ENCODE data around the gene FCRLB. TPM values are rescaled to one million over a fixed set of nuclear protein-coding genes. Genes with fewer than 3 reads are reported as not detected.
"Not testable (repeated sequence)": the region's sequence is repeated elsewhere in the genome, so short reads cannot be mapped to it uniquely, and the experiment has no call there.

The FCRLB gene, protein sequence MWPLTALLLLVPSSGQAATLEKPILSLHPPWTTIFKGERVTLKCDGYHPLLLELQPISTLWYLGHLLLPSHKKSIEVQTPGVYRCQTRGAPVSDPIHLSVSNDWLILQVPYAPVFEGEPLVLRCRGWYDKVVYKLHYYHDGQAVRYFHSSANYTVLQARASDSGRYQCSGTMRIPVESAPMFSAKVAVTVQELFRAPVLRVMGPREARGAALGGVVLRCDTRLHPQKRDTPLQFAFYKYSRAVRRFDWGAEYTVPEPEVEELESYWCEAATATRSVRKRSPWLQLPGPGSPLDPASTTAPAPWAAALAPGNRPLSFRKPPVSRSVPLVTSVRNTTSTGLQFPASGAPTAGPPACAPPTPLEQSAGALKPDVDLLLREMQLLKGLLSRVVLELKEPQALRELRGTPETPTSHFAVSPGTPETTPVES
- total RNA-seq = 0.20 and 0.44 TPM in 2 replicates

DNA sequence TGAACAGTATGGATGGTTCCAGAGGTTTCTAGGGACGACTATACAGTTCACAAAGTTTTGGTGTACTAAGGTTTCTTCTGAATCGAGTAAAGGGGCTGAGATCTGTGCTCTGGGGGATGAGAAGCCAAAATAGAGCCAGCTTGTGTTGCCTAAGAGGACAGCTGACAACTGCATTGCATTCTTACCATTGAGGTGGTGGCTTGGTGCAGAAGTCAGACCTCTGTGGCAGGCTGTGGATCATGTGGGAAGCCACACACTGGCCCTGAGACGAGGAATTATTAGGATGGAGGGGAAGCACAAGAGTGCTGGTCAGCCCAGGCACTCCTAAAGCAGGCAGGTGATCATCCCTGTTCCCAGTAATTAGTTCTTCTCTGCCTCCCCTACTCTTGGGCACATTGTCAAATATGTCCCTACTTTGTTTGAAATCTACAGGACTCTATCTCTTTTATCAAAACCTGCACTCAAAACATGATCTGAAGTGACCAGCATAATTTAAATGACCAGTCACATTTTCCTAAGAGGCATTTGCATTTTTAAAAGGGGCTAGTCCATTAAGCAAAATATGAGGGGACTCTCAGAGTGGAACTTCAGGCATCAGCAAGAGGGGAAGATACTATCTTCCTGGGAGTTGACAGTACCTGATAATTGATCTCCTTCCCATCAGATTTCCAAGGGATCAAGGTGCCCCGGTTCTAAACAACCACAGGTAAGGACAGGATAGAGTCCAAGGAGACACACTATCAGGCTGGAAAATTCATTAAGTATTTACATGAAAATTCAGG is at the start of gene FCRLB:
TSS of gene FCRLB (plus strand) at position 589 of the 782 bp plus-strand sequence. CDS start 1,129 bp downstream, outside the sequence.
- DNase-seq (ENCODE audit: low read depth in 2 of 2) = no peak

DNA sequence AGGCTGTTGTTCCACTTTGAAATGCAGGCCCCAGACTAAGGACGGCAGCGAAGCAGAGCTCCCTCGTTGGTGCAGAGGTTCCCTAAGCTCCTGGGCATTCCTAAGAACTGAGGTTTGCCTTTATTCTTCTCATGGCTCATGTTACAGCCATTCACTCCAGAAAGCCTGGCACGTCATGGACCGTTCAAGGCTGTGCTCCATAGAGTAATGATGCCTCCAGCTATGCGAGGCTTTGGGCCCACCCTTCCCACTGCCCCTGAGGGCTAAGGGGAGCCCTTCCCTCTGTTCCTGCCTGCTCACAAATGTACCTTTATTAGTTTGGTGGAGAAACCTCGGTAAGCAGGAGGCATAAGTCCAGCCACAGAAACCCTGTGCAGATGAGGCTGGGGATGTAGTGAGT is 47.9 kb upstream of the FCRLB start:
- not testable (repeated sequence) for DNase-seq (ENCODE audit: low read depth in 2 of 2)

DNA sequence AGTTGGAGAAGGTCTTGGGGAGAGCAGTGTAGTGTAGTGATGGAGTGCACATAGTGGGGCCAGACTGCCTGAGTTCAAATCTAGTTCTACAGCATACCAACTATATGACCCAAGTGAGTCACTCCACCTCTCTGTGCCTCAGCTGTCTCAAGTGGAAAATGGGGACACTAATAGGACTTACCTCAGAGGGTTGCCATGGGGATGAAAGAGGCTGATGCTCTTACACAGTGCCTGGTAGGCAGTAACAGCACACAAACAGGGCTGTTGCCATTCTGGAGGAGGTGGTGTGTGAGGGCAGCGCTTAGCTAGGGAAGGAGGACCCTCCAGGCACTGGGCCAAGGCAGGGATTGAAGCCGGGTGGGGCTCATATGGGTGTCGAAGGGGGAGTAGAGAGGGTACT is 46.9 kb upstream of the FCRLB start:
- not testable (repeated sequence) for DNase-seq (ENCODE audit: low read depth in 2 of 2)

DNA sequence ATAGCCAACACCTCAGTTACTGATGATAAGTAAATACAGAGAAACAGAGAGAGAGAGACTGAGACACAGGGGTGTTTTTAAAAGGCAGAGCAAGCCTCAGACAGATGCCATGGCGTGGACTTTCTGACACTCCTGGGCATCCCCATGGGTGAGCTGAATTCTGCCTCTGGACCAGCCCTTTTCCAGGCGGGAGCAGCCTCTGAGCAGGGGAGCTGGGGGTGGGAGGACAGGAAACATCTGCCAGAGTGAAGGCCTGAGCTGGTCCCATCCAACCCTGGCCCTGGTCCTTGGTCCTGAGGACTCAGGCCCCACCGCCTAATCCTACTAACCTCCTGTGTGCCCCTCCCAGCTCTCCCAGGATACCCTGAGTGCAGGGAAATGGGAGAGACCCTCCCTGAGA is 46.4 kb upstream of the FCRLB start:
- peak in 1 of 2 donors; percentile 1 for DNase-seq (ENCODE audit: low read depth in 2 of 2)

DNA sequence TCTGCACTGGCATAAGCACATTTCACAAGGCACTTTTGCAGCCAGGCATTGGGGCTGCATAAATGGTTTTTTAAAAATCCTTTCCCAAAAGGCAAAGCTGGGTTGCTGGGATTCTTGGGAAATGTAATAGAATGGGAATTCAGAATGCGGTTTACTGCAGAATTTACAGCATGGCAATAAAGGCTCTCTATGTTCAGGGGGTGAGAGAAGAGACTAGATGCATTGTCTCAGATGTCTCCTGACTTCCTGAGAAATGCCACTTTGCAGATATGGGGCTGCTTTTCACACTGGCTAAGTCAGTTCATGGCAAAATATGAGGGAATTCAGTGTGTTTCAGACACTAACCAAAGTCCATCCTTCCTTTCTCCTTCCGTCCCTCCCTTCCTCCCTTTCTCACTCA is 44.9 kb upstream of the FCRLB start:
- DNase-seq (ENCODE audit: low read depth in 2 of 2) = no peak

DNA sequence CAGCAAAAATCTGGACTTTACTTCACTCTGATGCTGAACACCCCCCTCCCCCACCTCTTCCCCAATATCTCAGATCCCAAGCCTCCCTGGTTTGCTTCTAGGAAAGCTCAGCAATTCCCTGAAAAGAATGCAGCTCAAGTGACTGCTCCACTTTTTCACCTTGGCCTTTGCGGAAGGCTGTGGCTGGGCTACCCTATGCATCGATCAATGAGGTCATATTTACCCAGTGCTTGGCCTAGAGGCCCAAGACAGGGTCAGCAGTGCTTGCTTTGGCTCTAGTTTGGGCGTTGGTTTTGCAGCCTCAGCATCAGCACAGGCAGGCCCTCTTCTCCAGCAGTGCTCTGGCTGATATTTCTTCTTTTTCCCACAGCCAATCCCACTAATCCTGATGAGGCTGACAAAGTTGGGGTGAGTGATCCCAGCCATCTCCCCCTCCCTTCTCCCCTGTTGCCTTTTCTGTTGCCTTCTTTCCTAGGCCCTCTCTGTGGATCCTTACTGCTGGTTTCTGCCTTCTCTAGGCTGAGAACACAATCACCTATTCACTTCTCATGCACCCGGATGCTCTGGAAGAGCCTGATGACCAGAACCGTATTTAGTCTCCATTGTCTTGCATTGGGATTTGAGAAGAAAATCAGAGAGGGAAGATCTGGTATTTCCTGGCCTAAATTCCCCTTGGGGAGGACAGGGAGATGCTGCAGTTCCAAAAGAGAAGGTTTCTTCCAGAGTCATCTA is 44.2 kb upstream of the FCRLB start:
- DNase-seq (ENCODE audit: low read depth in 2 of 2) = no peak

DNA sequence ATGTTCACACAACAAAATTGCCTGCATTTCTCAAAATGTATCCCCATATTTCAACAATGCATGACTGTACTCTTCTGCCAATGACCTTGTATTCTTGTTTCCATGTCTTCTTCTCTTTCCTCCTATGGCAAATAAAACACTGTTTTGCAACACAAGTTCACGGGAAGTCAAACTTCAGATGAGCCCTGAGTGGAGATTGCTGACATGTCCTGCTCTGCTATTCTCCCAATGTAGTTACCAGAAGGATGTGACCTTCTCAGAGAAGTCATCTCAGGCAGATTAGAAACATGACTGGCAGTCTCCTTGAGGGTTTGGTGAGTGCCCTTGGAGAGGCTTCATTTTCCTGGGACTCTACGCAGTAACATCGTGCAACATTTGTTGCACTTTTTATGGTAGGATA is 42.8 kb upstream of the FCRLB start:
- no peak for DNase-seq (ENCODE audit: low read depth in 2 of 2)

DNA sequence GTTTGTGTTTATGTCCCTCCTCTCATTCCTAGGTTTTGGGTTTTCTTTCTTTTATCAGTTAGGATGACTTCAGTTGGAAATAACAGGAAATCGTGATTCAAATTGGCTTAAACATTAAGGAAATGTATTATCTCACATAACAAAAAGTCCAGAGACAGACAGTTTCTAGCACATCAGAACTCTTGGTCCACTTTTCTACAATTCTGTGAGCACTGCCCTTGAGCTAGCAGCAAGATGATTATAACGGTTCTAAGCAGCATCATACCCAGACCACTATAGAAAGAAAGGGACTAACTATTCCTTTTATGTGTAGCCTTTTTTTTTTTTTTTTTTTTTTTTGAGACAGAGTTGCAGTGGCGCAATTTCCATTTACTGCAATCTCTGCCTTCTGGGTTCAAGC is 39.5 kb upstream of the FCRLB start:
- no peak for DNase-seq (ENCODE audit: low read depth in 2 of 2)

DNA sequence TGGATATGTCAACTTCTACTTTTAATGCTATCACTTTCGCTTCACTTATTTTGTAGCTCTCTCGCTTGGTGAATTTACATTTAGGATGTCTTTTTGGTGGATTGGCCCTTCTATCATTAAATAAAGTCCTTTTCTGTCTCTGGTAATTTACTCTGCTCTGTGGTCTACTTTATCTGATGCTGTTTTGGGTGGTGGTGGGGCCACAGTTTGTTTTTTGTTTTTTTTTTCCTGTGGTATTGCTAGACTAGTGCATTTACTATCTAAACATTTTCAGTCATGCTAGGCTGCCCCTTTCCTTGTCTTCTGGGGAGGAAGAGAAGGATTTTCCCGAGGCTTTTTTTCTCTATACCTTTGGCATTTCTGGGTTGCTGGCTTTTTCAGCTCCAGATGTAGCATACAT is 32.4 kb upstream of the FCRLB start:
- no peak for DNase-seq (ENCODE audit: low read depth in 2 of 2)

DNA sequence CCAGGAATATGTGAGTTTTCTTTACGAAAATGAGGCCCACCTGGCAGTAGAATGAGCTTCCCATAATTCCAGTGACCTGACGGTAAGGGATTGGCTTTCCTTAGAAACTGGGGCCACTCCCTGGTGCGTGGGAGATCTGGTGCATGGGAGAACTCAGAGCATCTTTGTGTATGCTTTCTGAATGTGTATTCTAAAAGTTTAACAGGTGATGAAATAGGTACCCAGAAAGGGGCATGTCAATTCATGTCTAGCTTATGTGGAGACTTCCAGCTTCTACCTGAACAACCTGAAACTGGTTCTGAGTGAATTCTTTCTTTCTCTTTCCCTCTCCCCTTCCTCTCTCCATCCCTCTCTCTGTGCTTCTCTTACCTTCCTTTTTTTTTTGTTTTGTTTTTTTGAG is 29.5 kb upstream of the FCRLB start:
- no peak for DNase-seq (ENCODE audit: low read depth in 2 of 2)

DNA sequence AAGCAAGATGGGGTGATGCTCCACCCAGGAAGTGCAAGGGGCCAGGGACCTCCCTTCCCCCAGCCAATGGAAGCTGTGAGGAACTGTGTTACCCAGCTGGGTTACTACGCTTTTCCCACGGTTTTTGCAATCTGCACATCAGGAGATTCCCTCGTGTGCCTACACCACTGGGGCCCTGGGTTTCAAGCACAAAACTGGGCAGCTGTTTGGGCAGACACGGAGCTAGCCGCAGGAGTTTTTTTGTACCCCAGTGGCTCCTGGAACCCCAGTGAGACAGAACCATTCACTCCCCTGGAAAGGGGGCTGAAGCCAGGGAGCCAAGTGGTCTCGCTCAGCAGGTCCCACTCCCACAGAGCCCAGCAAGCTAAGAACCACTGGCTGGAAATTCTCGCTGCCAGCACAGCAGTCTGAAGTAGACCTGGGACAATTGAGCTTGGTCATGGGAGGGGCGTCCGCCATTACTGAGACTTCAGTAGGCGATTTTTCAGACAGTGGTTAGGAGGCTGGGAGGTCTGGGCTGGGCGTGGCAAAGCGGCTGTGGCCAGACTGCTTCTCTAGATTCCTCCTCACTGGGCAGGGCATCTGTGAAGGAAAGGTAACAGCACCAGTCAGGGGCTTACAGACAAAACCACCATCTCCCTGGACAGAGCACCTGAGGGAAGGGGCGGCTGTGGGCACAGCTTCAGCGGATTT is 28.2 kb upstream of the FCRLB start:
- not testable (repeated sequence) for DNase-seq (ENCODE audit: low read depth in 2 of 2)

DNA sequence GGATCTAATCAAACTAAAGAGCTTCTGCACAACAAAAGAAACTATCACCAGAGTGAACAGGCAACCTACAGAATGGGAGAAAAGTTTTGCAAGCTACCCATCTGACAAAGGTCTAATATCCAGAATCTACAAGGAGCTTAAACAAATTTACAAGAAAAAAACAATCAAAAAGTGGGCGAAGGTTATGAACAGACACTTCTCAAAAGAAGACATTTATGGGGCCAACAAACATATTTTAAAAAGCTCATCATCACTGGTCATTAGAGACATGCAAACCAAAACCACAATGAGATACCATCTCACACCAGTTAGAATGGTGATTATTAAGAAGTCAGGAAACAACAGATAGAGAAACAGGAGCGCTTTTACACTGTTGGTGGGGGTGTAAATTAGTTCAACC is 23.0 kb upstream of the FCRLB start:
- not testable (repeated sequence) for DNase-seq (ENCODE audit: low read depth in 2 of 2)

DNA sequence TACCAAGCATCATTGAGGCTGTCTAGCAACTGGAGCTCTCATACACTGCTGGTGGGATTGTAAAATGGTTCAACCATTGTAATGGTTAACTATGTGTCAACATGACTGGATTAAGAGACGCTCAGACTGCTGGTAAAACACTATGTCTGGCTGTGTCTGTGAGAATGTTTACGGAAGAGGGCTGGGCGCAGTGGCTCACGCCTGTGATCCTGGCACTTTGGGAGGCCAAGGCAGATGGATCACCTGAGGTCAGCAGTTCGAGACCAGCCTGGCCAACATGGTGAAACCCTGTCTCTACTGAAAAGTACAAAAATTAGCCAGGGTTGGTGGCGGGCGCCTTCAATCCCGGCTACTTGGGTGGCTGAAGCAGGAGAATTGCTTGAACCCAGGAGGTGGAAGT is 19.1 kb upstream of the FCRLB start:
- DNase-seq (ENCODE audit: low read depth in 2 of 2) = no peak

DNA sequence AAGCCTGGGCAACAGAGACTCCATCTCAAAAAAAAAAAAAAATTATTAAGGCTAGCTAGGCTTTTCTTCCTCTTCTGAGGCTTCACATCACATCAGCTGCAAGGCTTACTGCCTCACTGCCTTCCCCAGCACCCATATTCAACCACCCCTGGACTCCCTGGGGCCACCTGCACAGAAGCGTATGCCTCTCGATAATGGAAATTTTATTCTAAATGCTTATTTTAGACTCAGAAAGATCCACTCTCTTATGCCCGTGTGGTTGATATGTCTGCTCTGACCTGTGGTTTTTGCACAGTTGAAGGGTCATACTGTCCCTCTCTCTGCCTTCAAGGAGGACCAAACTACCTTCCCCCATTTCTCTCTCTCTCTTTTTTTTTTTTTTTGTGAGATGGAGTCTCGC is 15.8 kb upstream of the FCRLB start:
- DNase-seq (ENCODE audit: low read depth in 2 of 2) = no peak

DNA sequence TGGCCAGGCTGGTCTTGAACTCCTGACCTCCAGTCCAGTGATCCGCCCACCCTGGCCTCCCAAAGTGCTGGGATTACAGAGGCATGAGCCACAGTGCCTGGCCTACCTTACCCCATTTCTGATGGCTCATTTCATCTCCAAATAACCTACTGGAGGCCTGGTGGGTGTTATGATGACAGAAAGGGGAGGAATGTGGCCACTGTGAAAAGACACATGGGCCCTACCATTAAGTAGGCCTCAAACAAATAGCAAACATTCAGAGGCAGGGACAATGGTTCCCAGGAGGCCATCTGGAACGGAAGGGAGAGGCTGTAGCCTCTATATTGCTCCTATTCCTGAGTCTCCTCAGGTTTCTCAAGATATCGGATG is 15.2 kb upstream of the FCRLB start:
- no peak for DNase-seq (ENCODE audit: low read depth in 2 of 2)

DNA sequence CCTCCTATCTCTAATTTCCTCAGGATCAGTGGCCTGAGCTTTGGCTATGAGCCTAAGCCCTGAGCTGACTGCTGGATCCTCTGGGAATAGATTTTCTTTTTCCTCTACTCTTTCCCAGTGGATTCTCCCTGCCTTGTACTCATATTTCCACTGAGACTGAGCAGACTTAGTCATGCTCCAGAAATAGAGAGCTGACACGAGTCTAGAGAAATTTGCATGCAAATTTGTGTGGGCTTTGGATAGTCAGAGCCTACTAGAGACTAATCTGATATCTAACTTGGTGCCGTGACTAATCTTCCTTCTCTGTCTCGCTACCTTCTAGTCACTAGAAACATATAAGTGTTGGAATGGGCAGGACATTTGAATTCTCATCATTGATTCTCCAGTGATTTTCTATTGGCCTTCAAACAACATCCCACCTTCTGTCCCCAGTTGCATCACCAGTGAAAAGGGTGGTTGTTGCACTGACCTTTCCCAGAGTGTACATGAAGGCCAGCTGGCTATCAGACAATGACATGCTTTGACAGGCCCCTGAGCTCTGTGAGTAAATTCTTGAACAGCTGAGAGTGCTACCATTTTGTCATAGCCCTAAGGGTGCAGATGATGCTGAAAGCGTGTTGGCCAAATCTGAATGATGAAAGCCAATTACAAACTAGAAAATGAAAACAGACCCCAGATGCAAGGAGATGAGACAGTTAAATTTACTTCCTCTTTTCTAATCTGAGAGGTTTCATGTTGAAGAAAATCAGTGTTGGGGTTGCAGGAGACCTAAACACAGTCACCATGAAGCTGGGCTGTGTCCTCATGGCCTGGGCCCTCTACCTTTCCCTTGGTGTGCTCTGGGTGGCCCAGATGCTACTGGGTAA is 14.6 kb upstream of the FCRLB start, which contains the start of gene FCRLA:
TSS of gene FCRLA (plus strand) at position 748 of the 866 bp plus-strand sequence. CDS start at position 784, 36 bp downstream.
- DNase-seq (ENCODE audit: low read depth in 2 of 2) = peak in 1 of 2 donors; percentile 80

DNA sequence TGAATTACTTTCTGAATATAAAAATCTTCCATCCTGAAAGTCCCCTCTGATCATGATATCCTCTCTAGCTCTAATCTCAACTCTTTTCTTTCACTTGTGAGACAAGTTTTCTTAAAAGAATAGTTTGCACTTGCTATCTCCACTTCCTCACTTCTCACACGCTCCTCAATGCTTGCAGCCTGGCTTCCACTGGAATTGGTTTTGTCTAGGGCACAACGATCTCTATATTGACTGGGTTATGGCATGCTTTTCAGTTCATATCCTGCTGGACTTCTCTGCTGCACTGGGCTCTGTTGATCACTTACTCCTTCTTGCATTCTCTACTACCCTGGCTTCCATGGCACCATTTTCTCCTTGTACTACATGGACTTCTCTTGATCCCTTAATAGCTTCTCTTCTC is 13.8 kb upstream of the FCRLB start:
- DNase-seq (ENCODE audit: low read depth in 2 of 2) = no peak

DNA sequence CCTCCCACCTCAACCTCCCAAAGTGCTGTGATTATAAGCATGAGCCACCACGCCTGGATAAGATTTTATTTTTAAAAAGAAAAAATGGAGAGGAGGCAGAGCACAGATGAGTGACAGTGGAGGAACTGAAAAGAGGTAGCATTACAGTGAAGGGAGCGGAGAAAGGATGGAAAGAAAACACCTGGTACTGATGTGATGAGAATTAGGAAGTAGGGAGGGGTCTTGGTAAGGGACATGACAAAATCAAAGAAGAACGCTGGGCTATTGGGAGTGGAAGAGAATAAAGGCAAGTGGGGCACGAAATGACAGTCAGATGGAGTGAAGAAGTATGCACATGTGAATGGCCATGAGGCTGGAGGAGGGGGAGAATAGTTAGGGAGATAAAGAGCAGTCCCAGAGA is 12.0 kb upstream of the FCRLB start:
- DNase-seq (ENCODE audit: low read depth in 2 of 2) = no peak

DNA sequence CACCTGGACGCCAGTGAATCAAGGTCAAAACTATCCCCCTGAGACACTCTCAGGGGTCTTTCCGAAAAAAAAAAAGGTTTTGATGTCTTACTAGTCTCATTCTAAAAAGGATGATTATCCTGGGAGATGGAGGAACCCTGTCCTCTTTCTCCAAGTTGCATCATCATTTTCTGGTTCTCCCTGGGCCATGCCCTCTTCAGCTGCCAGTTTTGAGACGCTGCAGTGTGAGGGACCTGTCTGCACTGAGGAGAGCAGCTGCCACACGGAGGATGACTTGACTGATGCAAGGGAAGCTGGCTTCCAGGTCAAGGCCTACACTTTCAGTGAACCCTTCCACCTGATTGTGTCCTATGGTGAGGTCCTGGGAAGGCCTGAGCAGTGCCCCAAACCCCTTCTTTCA is 10.8 kb upstream of the FCRLB start:
- no peak for DNase-seq (ENCODE audit: low read depth in 2 of 2)

DNA sequence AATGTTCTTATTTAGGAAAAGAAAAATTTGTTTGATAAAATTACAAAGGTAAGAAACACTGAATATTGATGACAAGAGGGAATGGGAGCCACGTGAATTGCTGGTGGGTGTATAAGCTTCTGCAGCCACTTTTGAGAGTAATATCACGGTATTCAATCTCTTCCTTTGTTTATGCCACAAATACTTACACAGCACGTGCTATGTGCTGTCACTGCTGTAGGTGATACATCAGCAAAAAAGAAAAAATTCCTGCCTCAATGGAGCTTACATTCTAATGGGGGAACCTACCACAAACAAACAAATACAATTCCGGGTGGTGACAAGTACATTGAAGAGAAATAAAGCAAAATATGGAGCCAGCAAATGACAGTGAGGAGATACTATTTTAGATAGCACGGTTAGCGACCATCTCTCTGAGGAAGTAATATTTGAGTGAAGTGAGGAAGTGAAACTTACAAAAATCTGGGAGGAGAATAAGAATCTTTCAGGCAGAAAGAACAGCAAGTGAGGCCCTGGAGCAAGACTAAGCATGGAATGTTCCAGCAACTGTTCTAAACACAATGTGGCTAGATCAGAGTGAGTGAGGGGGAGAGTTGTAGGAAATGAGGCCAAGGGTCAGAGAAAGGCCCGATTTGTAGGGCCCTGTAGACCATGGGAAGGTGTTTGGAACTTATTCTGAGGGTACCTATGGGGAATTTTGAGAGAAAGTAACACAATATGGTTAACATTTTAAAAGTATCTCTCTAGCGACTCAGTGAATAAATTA is 2.6 kb upstream of the FCRLB start:
- no peak for DNase-seq (ENCODE audit: low read depth in 2 of 2)

Data from lung microvascular endothelial cell (primary cell).